ENCODE measurements around the gene SLC22A5.
"Not testable (repeated sequence)": the region's sequence is repeated elsewhere in the genome, so short reads cannot be mapped to it uniquely, and the experiment has no call there.

SLC22A5 gene

GRCh38 chr5:132414634-132415378, 45.3 kb downstream of the SLC22A5 start:
- TF ChIP-seq JUND (IDR thresholded peaks at IDR 0.05; ENCODE audit: low read depth): no peak; the same call in 1 of the 2 replicates
- in situ Hi-C loops (cut with HindIII; ENCODE audit: low pct_unique_long_range_greater_than_20kb, low sequenced_read_pairs): no loop called here
- peak in 1 of 2 experiments; percentile 90 for DNase-seq (ENCODE audit: low read depth in 1 of 2, low spot score in 1 of 2)

GRCh38 chr5:132415516-132415915, 46.0 kb downstream of the SLC22A5 start:
- DNase-seq (ENCODE audit: low read depth in 1 of 2, low spot score in 1 of 2); in situ Hi-C loops (cut with HindIII; ENCODE audit: low pct_unique_long_range_greater_than_20kb, low sequenced_read_pairs): not testable (repeated sequence)

GRCh38 chr5:132416306-132417009, 46.9 kb downstream of the SLC22A5 start:
- no peak for TF ChIP-seq JUND (IDR thresholded peaks at IDR 0.05; ENCODE audit: low read depth)
- in situ Hi-C loops (cut with HindIII; ENCODE audit: low pct_unique_long_range_greater_than_20kb, low sequenced_read_pairs): no loop called here
- DNase-seq (ENCODE audit: low read depth in 1 of 2, low spot score in 1 of 2): no peak

GRCh38 chr5:132417010-132417439, 47.5 kb downstream of the SLC22A5 start:
- no peak for TF ChIP-seq JUND (IDR thresholded peaks at IDR 0.05; ENCODE audit: low read depth)
- no peak for DNase-seq (ENCODE audit: low read depth in 1 of 2, low spot score in 1 of 2)
- in situ Hi-C loops (cut with HindIII; ENCODE audit: low pct_unique_long_range_greater_than_20kb, low sequenced_read_pairs): no loop called here

- in situ Hi-C loops (cut with HindIII; ENCODE audit: low pct_unique_long_range_greater_than_20kb, low sequenced_read_pairs): no loop called here
- no peak for DNase-seq (ENCODE audit: low read depth in 1 of 2, low spot score in 1 of 2)
- no peak for TF ChIP-seq JUND (IDR thresholded peaks at IDR 0.05; ENCODE audit: low read depth)
Measured at GRCh38 chr5:132417461-132417860, 48.0 kb downstream of the SLC22A5 start.

GRCh38 chr5:132417889-132418485, 48.5 kb downstream of the SLC22A5 start:
- in situ Hi-C loops (cut with HindIII; ENCODE audit: low pct_unique_long_range_greater_than_20kb, low sequenced_read_pairs): no loop called here
- no peak for DNase-seq (ENCODE audit: low read depth in 1 of 2, low spot score in 1 of 2)
- TF ChIP-seq JUND (IDR thresholded peaks at IDR 0.05; ENCODE audit: low read depth): no peak

- TF ChIP-seq JUND (IDR thresholded peaks at IDR 0.05; ENCODE audit: low read depth): no peak
- in situ Hi-C loops (cut with HindIII; ENCODE audit: low pct_unique_long_range_greater_than_20kb, low sequenced_read_pairs): no loop called here
- no peak for DNase-seq (ENCODE audit: low read depth in 1 of 2, low spot score in 1 of 2)
Measured at GRCh38 chr5:132418881-132419280, 49.4 kb downstream of the SLC22A5 start.

GRCh38 chr5:132419502-132420468, 50.3 kb downstream of the SLC22A5 start:
- in situ Hi-C loops (cut with HindIII; ENCODE audit: low pct_unique_long_range_greater_than_20kb, low sequenced_read_pairs): no loop called here
- no peak for TF ChIP-seq JUND (IDR thresholded peaks at IDR 0.05; ENCODE audit: low read depth)
- peak in 1 of 2 experiments; percentile 79 for DNase-seq (ENCODE audit: low read depth in 1 of 2, low spot score in 1 of 2)

- TF ChIP-seq JUND (IDR thresholded peaks at IDR 0.05; ENCODE audit: low read depth): no peak
- DNase-seq (ENCODE audit: low read depth in 1 of 2, low spot score in 1 of 2): no peak
- in situ Hi-C loops (cut with HindIII; ENCODE audit: low pct_unique_long_range_greater_than_20kb, low sequenced_read_pairs): no loop called here
Measured at GRCh38 chr5:132420706-132421272, 51.3 kb downstream of the SLC22A5 start.

- no peak for DNase-seq (ENCODE audit: low read depth in 1 of 2, low spot score in 1 of 2)
Measured at GRCh38 chr5:132421462-132421861, 52.0 kb downstream of the SLC22A5 start.

GRCh38 chr5:132422720-132423437, 53.4 kb downstream of the SLC22A5 start:
- DNase-seq (ENCODE audit: low read depth in 1 of 2, low spot score in 1 of 2): no peak
- in situ Hi-C loops (cut with HindIII; ENCODE audit: low pct_unique_long_range_greater_than_20kb, low sequenced_read_pairs): no loop called here
- no peak for TF ChIP-seq JUND (IDR thresholded peaks at IDR 0.05; ENCODE audit: low read depth)

More at GRCh38 chr5:132421462-132421861, 52.0 kb downstream of the SLC22A5 start:
- TF ChIP-seq JUND (IDR thresholded peaks at IDR 0.05; ENCODE audit: low read depth): no peak
- in situ Hi-C loops (cut with HindIII; ENCODE audit: low pct_unique_long_range_greater_than_20kb, low sequenced_read_pairs): no loop called here
